ENCODE data around the gene IGF2.

The IGF2 gene

DNA sequence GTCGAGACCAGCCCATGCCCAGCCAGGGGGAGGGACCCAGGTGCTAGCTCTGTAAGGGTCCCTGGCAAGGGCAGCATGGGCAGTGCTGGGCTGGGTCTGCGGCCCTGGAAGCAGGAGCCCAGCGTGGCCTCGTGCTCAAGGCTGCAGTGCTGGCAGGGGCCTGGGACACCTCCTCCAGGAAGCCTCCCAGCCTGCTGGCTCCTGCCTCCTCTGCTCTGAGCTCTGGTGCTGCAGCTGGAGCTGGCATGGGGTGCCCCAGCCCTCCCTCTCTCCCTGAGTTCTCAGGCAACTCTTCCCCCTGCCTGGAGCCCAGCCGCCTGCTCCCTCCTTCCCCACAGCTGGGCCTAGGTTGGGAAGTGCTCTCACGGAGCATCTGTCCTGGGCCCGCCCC lies 15.0 kb upstream of the IGF2 start:
- DNase-seq (ENCODE audit: extremely low read depth in 1 of 2, low read depth in 1 of 2), result no peak

GRCh38 chr11:2153581-2154194 lies 14.5 kb upstream of the IGF2 start:
- DNase-seq (ENCODE audit: extremely low read depth in 1 of 2, low read depth in 1 of 2), result no peak

DNA sequence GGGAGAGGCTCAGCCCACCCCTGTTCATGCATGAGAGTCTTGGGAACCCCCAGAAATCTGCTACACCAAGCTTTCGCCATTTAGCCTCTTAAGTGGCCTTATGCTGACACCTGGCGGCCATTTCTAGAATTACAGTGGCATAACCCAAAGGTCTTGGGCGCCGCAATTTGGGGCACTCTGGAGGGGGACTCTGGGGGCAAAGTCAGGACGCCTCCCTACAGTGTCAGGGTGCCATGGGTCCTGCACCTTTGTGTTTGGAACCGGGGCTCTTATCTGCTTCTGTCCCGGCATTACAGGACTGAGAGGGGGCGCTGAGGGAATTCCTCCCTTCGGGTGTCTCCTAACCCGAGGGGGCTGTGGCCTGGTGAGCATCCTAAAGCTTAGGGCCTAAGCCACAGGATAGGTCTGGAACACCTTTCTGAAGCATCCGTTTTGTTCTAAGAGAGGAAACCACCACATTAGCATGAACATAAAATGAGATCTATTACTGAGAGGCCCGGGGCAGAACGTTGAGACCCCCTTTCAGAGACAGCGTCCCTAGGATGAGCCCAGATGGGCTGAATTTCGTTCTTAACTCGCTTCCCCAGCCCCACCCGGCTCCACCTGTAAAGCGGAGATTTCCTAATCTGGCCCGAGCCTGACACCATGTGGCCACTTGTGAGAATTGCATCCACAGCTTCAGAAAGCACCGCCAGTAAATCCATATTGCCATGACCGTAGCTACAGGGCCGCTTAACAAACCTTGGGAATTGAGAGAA lies 12.5 kb upstream of the IGF2 start:
- DNase-seq (ENCODE audit: extremely low read depth in 1 of 2, low read depth in 1 of 2), result peak; percentile 49 to 50

DNA sequence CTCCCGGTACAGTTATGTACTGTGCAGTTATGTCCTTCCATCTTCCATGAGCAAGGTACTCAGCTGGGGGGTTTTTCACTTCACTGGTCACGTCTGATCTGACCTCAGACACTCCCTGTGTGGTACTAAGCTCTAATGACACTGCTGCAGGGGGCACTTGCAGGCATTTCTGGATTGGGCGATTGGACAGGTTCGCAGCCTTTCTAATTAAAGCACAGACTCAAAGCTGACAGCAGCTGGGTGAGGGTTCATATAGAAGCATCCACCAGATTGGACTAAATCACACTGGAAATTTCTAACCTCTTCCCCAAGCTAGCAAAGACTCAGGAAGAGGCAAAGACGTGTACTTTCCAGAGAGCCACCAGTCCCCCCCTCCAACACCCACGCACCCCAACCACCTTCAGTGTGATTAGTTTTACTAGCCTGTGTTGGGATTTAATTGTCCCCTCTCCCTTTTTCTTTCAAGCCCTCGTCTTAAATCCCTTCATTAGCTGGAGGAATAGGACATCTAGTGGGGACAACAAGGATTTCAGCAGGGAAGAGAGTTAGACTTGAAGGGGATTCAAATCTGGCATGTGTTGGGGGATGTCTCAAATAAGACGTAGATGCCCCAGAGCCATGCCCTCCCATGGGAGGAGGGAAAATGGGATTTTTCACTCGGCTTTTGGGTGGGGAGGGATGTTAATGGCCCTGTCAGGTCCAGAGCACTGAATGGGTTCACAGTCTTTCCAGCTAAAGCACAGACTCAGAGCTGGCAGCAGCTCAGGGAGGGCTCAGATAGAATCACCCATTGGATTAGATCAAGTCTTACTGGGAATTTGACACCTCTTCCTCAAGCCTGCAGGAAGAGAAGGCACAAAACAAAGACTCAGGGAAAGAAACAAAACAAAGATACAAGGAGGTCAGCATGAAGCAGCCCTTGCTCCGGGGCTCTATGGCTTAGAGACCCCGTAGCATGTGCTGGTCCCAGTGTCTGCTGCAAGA lies 11.0 kb upstream of the IGF2 start:
- DNase-seq (ENCODE audit: extremely low read depth in 1 of 2, low read depth in 1 of 2), result no peak

DNA sequence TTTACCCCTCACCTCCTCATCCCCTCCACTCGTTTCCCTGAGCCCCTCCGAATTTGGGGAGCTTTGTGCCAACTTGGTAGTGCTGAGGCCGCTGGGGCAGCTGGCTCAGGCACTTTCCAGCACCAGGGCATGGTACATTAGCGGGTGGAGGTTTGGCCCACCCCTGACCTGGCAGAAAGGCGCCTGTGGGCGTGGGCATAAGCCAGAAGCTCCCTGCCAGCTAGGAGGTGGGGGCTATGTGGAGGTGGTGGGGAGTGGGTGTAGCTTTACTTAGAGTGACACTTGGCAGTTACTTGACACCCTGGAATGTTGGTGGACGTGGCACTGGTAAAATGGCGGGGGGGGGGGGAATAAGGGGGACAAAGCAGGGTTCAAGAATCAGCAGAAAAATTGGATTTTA lies 10.3 kb upstream of the IGF2 start:
- DNase-seq (ENCODE audit: extremely low read depth in 1 of 2, low read depth in 1 of 2), result no peak

DNA sequence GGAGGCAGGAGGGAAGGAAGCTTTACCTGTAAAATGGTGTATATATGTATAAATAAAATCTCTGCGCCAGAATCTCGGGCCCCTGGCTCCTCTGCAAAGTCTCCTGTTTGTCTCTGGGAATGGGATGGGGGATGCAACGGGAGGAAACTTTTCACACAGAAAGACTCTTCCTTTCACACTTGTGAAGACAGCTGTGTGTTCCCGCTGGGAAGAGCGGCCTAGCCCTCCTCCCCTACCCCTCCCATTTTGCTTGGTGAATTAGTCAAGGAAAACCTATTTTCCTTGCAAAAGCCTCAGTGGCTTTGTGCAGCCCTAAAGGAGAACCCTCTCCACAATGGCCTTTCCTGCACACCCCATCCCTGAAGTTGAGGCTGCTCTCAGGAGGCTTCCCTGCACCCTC lies 9.4 kb upstream of the IGF2 start:
- no peak for DNase-seq (ENCODE audit: extremely low read depth in 1 of 2, low read depth in 1 of 2)

- no peak for DNase-seq (ENCODE audit: extremely low read depth in 1 of 2, low read depth in 1 of 2)
These were observed 8.2 kb upstream of the IGF2 start for GRCh38 chr11:2147391-2147790.

DNA sequence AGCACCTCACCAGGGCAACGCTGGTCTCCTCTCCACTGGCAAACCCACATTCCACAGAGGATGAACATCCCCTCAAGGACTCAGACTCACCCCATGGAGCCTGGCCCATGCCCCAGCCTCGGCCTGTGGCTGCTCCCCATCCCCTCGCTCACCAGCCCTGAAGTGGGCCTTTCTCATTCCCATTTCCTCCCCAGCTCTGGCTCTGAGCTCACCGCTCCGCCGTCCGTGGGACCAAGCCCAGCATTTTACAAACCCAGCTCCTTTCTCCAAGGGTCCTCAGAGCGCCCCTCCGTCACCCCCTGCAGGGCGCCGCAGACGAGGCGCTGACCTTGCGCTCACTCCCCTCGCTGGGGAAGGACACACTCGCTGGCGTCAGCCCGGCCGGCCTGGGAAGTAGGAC lies 6.9 kb upstream of the IGF2 start:
- DNase-seq (ENCODE audit: extremely low read depth in 1 of 2, low read depth in 1 of 2), result no peak

GRCh38 chr11:2144544-2145248 lies 5.5 kb upstream of the IGF2 start:
- DNase-seq (ENCODE audit: extremely low read depth in 1 of 2, low read depth in 1 of 2), result no peak

DNA sequence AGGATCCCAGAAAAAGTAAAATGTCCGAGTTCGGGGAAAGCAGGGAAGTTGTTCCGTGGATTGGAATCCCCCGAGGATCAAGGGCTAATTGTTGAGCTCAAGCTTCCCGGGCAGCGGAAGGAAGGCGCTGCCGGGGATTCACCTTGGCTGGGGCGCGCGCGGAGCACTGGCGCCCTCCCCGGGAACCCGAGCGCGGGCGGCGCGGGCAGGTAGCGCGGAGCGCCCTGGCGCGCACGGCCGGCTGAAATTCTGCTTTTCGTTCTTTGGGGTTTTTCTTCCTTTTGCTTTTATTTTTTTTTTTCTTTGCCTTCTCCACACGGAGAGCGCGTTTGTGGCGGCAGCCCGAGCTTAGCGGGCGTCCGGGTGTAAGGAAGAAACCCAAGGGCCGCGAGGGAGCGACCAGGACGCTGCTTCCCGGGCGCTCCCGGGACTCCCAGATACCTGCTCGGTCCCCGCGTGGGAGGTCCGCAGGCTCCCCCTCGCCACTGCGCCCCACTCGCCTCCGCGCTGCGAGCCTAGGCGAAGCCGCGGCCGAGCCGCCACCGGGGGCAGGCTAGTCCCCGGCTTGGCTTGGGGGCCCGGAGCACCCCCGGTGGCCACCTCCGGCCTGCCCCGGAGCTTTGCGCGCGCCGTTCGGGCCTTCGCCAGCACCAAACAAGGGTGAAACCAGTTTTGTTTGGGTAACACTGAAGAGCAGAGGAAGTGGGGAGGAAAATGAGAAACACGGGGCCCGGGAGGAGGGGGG lies 4.8 kb upstream of the IGF2 start:
- DNase-seq (ENCODE audit: extremely low read depth in 1 of 2, low read depth in 1 of 2), result no peak

GRCh38 chr11:2143477-2143798 lies 4.2 kb upstream of the IGF2 start:
- no peak for DNase-seq (ENCODE audit: extremely low read depth in 1 of 2, low read depth in 1 of 2)

DNA sequence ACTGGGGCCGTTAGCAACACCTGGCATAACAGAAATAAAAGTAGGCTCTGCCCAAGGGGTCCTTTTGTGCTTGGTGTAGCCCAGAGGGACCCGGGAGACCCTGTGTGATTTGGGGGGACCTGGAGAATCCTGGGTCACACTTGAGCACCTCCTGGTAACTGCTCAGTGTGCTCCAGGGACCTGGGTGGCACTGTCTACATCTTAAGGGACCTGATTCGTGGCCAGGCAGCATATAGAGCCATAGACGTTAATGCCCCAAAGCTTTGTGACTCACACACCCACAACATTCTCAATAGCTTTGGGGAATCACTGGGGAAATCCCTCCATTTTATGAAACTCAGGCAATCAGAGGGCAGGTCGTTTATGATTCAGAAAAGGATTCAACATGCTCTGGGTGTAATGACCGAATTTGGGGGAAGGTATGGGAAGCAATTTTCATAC lies 3.6 kb upstream of the IGF2 start:
- DNase-seq (ENCODE audit: extremely low read depth in 1 of 2, low read depth in 1 of 2), result peak in 1 of 2 donors; percentile 25

- DNase-seq (ENCODE audit: extremely low read depth in 1 of 2, low read depth in 1 of 2), result no peak
These were observed 3.1 kb upstream of the IGF2 start for GRCh38 chr11:2142300-2142759.

- no peak for DNase-seq (ENCODE audit: extremely low read depth in 1 of 2, low read depth in 1 of 2)
These were observed 1.5 kb upstream of the IGF2 start for GRCh38 chr11:2140411-2141400.

DNA sequence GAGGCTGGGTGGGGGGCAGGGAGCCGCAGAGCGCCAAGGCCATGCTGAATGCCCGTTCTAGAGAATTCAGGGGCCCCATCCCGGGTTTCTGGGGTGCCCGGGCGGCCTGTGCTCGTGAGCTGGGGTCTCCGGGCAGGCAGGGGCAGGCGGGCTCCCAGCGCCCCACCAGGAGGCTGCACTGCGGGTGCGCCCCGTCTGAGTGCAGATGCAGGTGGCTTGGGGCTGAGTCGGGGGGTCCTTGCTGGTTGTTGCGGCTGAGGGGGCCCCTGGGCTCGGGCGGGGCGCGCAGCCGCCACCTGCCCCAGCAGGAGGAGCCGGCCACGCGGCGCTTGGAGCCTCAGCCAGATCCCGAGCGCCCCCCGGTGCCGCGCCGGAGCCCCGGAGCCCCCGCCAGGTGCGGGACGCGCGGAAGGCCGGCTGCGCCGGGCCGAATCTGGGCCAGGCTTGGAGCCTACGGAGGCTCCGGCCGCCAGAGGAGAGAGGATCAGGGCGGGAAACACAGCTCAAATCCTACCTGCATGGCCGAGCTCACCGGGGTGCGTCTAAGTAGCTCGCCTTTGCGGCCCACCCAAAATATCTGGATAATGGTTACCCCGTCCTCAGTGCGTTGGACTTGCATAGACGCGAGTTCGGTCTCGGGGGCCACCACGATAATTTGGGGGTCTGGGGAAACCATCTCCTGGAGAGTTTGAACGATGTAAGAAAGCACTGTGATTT lies 590 bp upstream of the IGF2 start:
- no peak for DNase-seq (ENCODE audit: extremely low read depth in 1 of 2, low read depth in 1 of 2)

GRCh38 chr11:2138431-2139122 lies 612 bp downstream of the IGF2 start:
- no peak for DNase-seq (ENCODE audit: extremely low read depth in 1 of 2, low read depth in 1 of 2)

DNA sequence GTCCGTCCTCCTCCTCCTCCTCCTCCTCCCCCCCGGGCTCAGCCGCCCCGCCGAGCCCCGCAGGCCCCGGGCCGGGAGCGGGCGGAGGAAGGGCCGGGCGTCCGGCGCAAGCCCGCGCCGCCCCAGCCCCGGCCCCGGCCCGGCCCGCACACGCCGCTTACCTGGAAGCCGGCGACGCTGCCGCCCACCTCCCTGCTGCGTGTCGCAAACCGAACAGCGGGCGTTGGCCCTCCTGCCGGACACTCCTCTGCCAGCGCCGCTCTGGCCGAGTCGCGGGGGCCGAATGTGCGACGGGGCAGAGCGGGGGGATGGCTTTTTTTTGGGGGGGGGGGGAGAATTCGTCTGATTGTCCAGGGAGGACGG lies 1.1 kb downstream of the IGF2 start:
- DNase-seq (ENCODE audit: extremely low read depth in 1 of 2, low read depth in 1 of 2), result no peak

All from stimulated activated CD8-positive, alpha-beta memory T cell treated with anti-CD3 and anti-CD28 coated beads, Interleukin-7, amount 100 ng/mL, for 48 hours (primary cell).